ENCODE measurements around the gene CERS6. TPM values are rescaled to one million over a fixed set of nuclear protein-coding genes. Genes with fewer than 3 reads are reported as not detected.

Gene CERS6
- total and polyA plus RNA-seq, 2 of the 8 experiments (the other 6 are each of a cell fraction or from before 2014, with no cell fraction given), result 6.8 to 28.2 TPM

GRCh38 chr2:168622559-168622958, 166.5 kb downstream of the CERS6 start:
- no peak overlapping the region for H2BK120ac ChIP-seq (replicated peaks; ENCODE audit: low read depth, low read length)
- H3K9me3 ChIP-seq (ENCODE audit: insufficient read depth in 2 of 2, low read depth in 1 of 2, low read length in 1 of 2), result no peaks in the 10 kb centered on the region
- H4K5ac ChIP-seq (ENCODE audit: insufficient read length, low read depth, low read length), result no peak overlapping the region
- no peak overlapping the region for H3K14ac ChIP-seq (ENCODE audit: insufficient read length)
- FAIRE-seq, result no peak
- no peak overlapping the region for H2AK5ac ChIP-seq (ENCODE audit: low read depth, low read length)
- no peak for DNase-seq (ENCODE audit: low read depth in 1 of 2, low spot score in 2 of 2)
- H3K4me1 ChIP-seq (replicated peaks in 1 of 4; ENCODE audit: control insufficient read depth in 3 of 4, insufficient read depth in 4 of 4, low read length in 3 of 4), result peaks cover 0 to 8% (median 2%) of the 10 kb centered on the region in 4 experiments; a peak in 3 of 7 replicates
- no peaks in the 10 kb centered on the region for H4K20me1 ChIP-seq (replicated peaks in 1 of 2; ENCODE audit: control insufficient read depth in 1 of 2, insufficient read depth in 2 of 2, low read length in 2 of 2)
- no peak overlapping the region for H3K27ac ChIP-seq (ENCODE audit: low read depth, low read length)
- no peak overlapping the region for H3K4ac ChIP-seq (replicated peaks; ENCODE audit: insufficient read length, low read depth, low read length)
- H3K23ac ChIP-seq (ENCODE audit: insufficient read length), result no peak overlapping the region
- no peaks in the 10 kb centered on the region for H3K23me2 ChIP-seq (ENCODE audit: low read depth, low read length)
- H2BK15ac ChIP-seq (ENCODE audit: low read length), result no peak overlapping the region
- H3K9ac ChIP-seq (replicated peaks in 1 of 4; ENCODE audit: extremely low read depth in 1 of 4, low read depth in 3 of 4, low read length in 3 of 4), result no peak overlapping the region
- H3K4me2 ChIP-seq (ENCODE audit: insufficient read depth in 1 of 2, low read depth in 2 of 2, low read length in 2 of 2), result no peak overlapping the region
- H3K79me2 ChIP-seq (ENCODE audit: control insufficient read depth in 1 of 2, insufficient read depth in 2 of 2, low read length in 2 of 2), result no peaks in the 10 kb centered on the region
- no peaks in the 10 kb centered on the region for H3K36me3 ChIP-seq (ENCODE audit: control insufficient read depth in 2 of 4, insufficient read depth in 4 of 4, low read length in 3 of 4)
- H3K56ac ChIP-seq (replicated peaks; ENCODE audit: insufficient read length, low read depth, low read length), result no peak overlapping the region
- 82% methylated on average over 1 of the region's 1 CpG; no CpG with 5 or more reads in 1 of the 2 experiments for WGBS, 2 experiments (ENCODE audit: extremely low coverage in 1 of 2, insufficient coverage in 1 of 2, insufficient read length in 1 of 2, insufficient replicate concordance in 2 of 2, low coverage in 1 of 2, low lambda C conversion rate in 2 of 2, missing lambda C conversion rate in 1 of 2)
- H3K18ac ChIP-seq (ENCODE audit: extremely low read depth, low read length), result no peak overlapping the region
- no peak overlapping the region for H2BK20ac ChIP-seq (ENCODE audit: low read length)
- H2BK12ac ChIP-seq (ENCODE audit: low read depth, low read length), result no peak overlapping the region
- H3K4me3 ChIP-seq (ENCODE audit: extremely low read depth in 1 of 4, insufficient read depth in 2 of 4, low read depth in 3 of 4, low read length in 4 of 4), result no peak overlapping the region
- ChIA-PET POLR2A (ENCODE audit: partially characterized antibody) (no interaction called here), CTCF (ENCODE audit: partially characterized antibody) (interaction anchor here (1.8 kb wide), 1 partner anchor 12 kb away, joined by 5 read pairs; no protein-coding TSS in a partner anchor)
- no peak overlapping the region for H2AFZ ChIP-seq (ENCODE audit: low read length)
- H3K27me3 ChIP-seq (replicated peaks in 1 of 4; ENCODE audit: control insufficient read depth in 3 of 4, extremely low read depth in 1 of 4, insufficient read depth in 3 of 4, low read length in 3 of 4), result no peaks in the 10 kb centered on the region
- no peak overlapping the region for H4K8ac ChIP-seq (ENCODE audit: extremely low read depth, insufficient read depth, low read length)
- H4K91ac ChIP-seq (replicated peaks; ENCODE audit: insufficient read length, low read length), result no peak overlapping the region
- no peak overlapping the region for H2BK5ac ChIP-seq (ENCODE audit: low read depth, low read length)
- no peaks in the 10 kb centered on the region for H3K79me1 ChIP-seq (ENCODE audit: low read depth, low read length)
- TF ChIP-seq CHD1 (IDR thresholded peaks at IDR 0.05; ENCODE audit: low read depth, low read length) (no peak), BACH1 (IDR thresholded peaks at IDR 0.05; ENCODE audit: low read length) (no peak), KDM1A (IDR thresholded peaks at IDR 0.05; ENCODE audit: borderline replicate concordance, low read length) (no peak), SP4 (IDR thresholded peaks at IDR 0.05; ENCODE audit: low read length) (no peak), POU5F1 (IDR thresholded peaks at IDR 0.05; ENCODE audit: low read depth, low read length) (no peak), BRCA1 (IDR thresholded peaks at IDR 0.05; ENCODE audit: low read depth, low read length) (no peak), RFX5 (IDR thresholded peaks at IDR 0.05; ENCODE audit: borderline replicate concordance, low read depth, low read length) (no peak), SUZ12 (IDR thresholded peaks at IDR 0.05; ENCODE audit: low read length) (no peak), BCL11A (IDR thresholded peaks at IDR 0.05; ENCODE audit: low read depth in 2 of 2, low read length in 2 of 2) (no peak), JUN (IDR thresholded peaks at IDR 0.05; ENCODE audit: low read depth, low read length) (no peak), GABPA (IDR thresholded peaks at IDR 0.05; ENCODE audit: borderline replicate concordance, insufficient read depth, low read length) (no peak), CHD2 (IDR thresholded peaks at IDR 0.05; ENCODE audit: low read length) (no peak), FOSL1 (IDR thresholded peaks at IDR 0.05; ENCODE audit: insufficient read depth, low read depth, low read length) (no peak), SIRT6 (IDR thresholded peaks at IDR 0.05; ENCODE audit: low read length) (no peak), SAP30 (IDR thresholded peaks at IDR 0.05; ENCODE audit: insufficient read depth, insufficient replicate concordance, low read length) (no peak), EZH2 (IDR thresholded peaks at IDR 0.05; ENCODE audit: low read depth, low read length, severe bottlenecking) (no peak)
